Vagina (tissue), 2 donors: Measurements from ENCODE around the gene NAA40.

Source experiments
- CTCF ChIP-seq, 3 experiments: fragments of 450-650 bp in 2 of 3; fragments of 200-600 bp in 1 of 3; sonication (generic) in 1 of 3; IDR thresholded peaks; one replicate each; pipeline ENCODE4 v1.5.1; 2017 to 2019; ENCODE audit warnings: antibody characterized with exemption in 3 of 3, mild to moderate bottlenecking in 2 of 3, moderate library complexity in 2 of 3
- POLR2A ChIP-seq, 2 donors: fragments of 450-650 bp; IDR thresholded peaks; one replicate each; pipeline ENCODE4 v1.6.1; 2017; ENCODE audit warnings: antibody characterized with exemption in 2 of 2, mild to moderate bottlenecking in 2 of 2, moderate library complexity in 2 of 2
- POLR2AphosphoS5 ChIP-seq, 2 donors: sonication (generic); formaldehyde crosslinking; IDR thresholded peaks; one replicate each; pipeline ENCODE4 v1.9.0; 2017; ENCODE audit warnings: antibody characterized with exemption in 2 of 2, mild to moderate bottlenecking in 2 of 2, low read depth in 1 of 2; ENCODE audit not compliant: insufficient read depth in 1 of 2

GRCh38 chr11:63920126-63920938, 18.5 kb upstream of the NAA40 start:
- TF ChIP-seq CTCF (IDR thresholded peaks at IDR 0.05) (no peak), POLR2A (IDR thresholded peaks at IDR 0.05) (no peak), POLR2AphosphoS5 (IDR thresholded peaks at IDR 0.05; ENCODE audit: insufficient read depth in 1 of 2, low read depth in 1 of 2) (no peak)
